Tibial nerve (tissue), 4 donors: Measurements from ENCODE around the gene CRKL. TPM values are rescaled to one million over a fixed set of nuclear protein-coding genes. Genes with fewer than 3 reads are reported as not detected.
"Not testable (repeated sequence)": the region's sequence is repeated elsewhere in the genome, so short reads cannot be mapped to it uniquely, and the experiment has no call there.

ENCODE experiments used
- DNase-seq, 2 donors: peaks; one replicate each; pipeline ENCODE4 v3.0.0-alpha.2; 2019; ENCODE audit warnings: low spot score in 2 of 2
- H3K27ac ChIP-seq, 4 donors: fragments of 200-600 bp; sonication (generic) in 3 of 4; one replicate each; pipeline ENCODE4 v1.5.1; 2017 to 2019; ENCODE audit warnings: mild to moderate bottlenecking in 1 of 4
- H3K27me3 ChIP-seq, 2 donors: fragments of 200-600 bp; sonication (generic) in 1 of 2; one replicate each; pipeline versions ENCODE4 v1.5.1 to v1.6.0; 2017 to 2019
- H3K36me3 ChIP-seq, 3 donors: fragments of 200-600 bp; sonication (generic); one replicate each; pipeline ENCODE4 v1.5.1; 2018 to 2019
- H3K4me1 ChIP-seq, 4 donors: fragments of 200-600 bp; sonication (generic) in 3 of 4; one replicate each; pipeline ENCODE4 v1.5.1; 2017 to 2019
- H3K4me3 ChIP-seq, 4 donors: fragments of 200-600 bp; sonication (generic) in 3 of 4; one replicate each; pipeline ENCODE4 v1.5.1; 2017 to 2019; ENCODE audit warnings: mild to moderate bottlenecking in 1 of 4, moderate library complexity in 1 of 4
- H3K9me3 ChIP-seq, 4 donors: fragments of 200-600 bp; sonication (generic) in 3 of 4; one replicate each; pipeline ENCODE4 v1.5.1; 2017 to 2019
- CTCF ChIP-seq, 5 experiments: fragments of 200-600 bp in 3 of 5; fragments of 450-650 bp in 2 of 5; sonication (generic) in 3 of 5; IDR thresholded peaks; one replicate each; pipeline ENCODE4 v1.5.1; 2016 to 2019; ENCODE audit warnings: antibody characterized with exemption in 5 of 5, mild to moderate bottlenecking in 3 of 5, moderate library complexity in 2 of 5
- EP300 ChIP-seq, 2 donors: sonication (generic); formaldehyde crosslinking; IDR thresholded peaks; one replicate each; pipeline ENCODE4 v1.6.1; 2017; ENCODE audit warnings: antibody characterized with exemption in 2 of 2, mild to moderate bottlenecking in 1 of 2
- POLR2A ChIP-seq, 2 donors: fragments of 450-650 bp; IDR thresholded peaks; one replicate each; pipeline ENCODE4 v1.6.1; 2017; ENCODE audit warnings: antibody characterized with exemption in 2 of 2, mild to moderate bottlenecking in 2 of 2, moderate library complexity in 2 of 2
- WGBS, 2 donors: methylation state at CpG; one replicate each; pipeline ENCODE4 v1.1.5; 2018; 5-methylcytosine and 5-hydroxymethylcytosine counted together
- total RNA-seq, 4 donors: library from RNA; depleted of rRNA; stranded (reverse); fragments of >200 nt; gene quantifications; one replicate each; pipeline ENCODE4 v1.1.0, GENCODE V29; 2016

CRKL gene
- total RNA-seq, 4 donors from 2014 or later = 44.7 to 59.0 (median 51.5) TPM

GRCh38 chr22:20928573-20928967, 11.4 kb downstream of the CRKL start:
- no peak for TF ChIP-seq POLR2A (IDR thresholded peaks at IDR 0.05)
- TF ChIP-seq CTCF (IDR thresholded peaks at IDR 0.05) = no peak
- TF ChIP-seq EP300 (IDR thresholded peaks at IDR 0.05) = no peak
- no peak overlapping the region for H3K27ac ChIP-seq
- no peaks in the 10 kb centered on the region for H3K27me3 ChIP-seq
- H3K9me3 ChIP-seq = no peaks in the 10 kb centered on the region
- H3K36me3 ChIP-seq = peaks cover 0 to 5% (median 0%) of the 10 kb centered on the region in 3 donors
- peaks cover 0 to 50% (median 5%) of the 10 kb centered on the region in 4 donors for H3K4me1 ChIP-seq
- DNase-seq = no peak
- H3K4me3 ChIP-seq = no peak overlapping the region
- 88 to 95% methylated on average over 4 of the region's 4 CpGs for WGBS, 2 donors

- DNase-seq = no peak
- WGBS, 2 donors = 88 to 96% methylated on average over 1 of the region's 1 CpG
- H3K9me3 ChIP-seq = no peaks in the 10 kb centered on the region
- H3K4me3 ChIP-seq = no peak overlapping the region
- peaks cover 0 to 52% (median 5%) of the 10 kb centered on the region in 4 donors for H3K4me1 ChIP-seq
- no peak overlapping the region for H3K27ac ChIP-seq
- H3K36me3 ChIP-seq = peaks cover 0 to 19% (median 8%) of the 10 kb centered on the region in 3 donors
- H3K27me3 ChIP-seq = no peaks in the 10 kb centered on the region
- no peak for TF ChIP-seq POLR2A (IDR thresholded peaks at IDR 0.05)
- TF ChIP-seq EP300 (IDR thresholded peaks at IDR 0.05) = no peak
- no peak for TF ChIP-seq CTCF (IDR thresholded peaks at IDR 0.05)
These were observed 12.8 kb downstream of the CRKL start for GRCh38 chr22:20930004-20930403.

- not testable (repeated sequence) for H3K27me3 ChIP-seq, H3K27ac ChIP-seq, H3K9me3 ChIP-seq, H3K4me3 ChIP-seq, DNase-seq
- Histone ChIP-seq H3K36me3 (peaks cover 0 to 24% (median 8%) of the 10 kb centered on the region in 3 donors), H3K4me1 (peaks cover 0 to 50% (median 5%) of the 10 kb centered on the region in 4 donors)
- WGBS, 2 donors = 96 to 98% methylated on average over 12 of the region's 12 CpGs
These were observed 13.2 kb downstream of the CRKL start for GRCh38 chr22:20930435-20930834.

- H3K9me3 ChIP-seq = no peaks in the 10 kb centered on the region
- peaks cover 0 to 50% (median 8%) of the 10 kb centered on the region in 4 donors for H3K4me1 ChIP-seq
- H3K36me3 ChIP-seq = peaks cover 0 to 30% (median 8%) of the 10 kb centered on the region in 3 donors
- H3K4me3 ChIP-seq = no peak overlapping the region
- H3K27me3 ChIP-seq = no peaks in the 10 kb centered on the region
- 89 to 90% methylated on average over 4 of the region's 4 CpGs for WGBS, 2 donors
- TF ChIP-seq CTCF (IDR thresholded peaks at IDR 0.05) (no peak), EP300 (IDR thresholded peaks at IDR 0.05) (no peak), POLR2A (IDR thresholded peaks at IDR 0.05) (no peak)
- DNase-seq = no peak
- no peak overlapping the region for H3K27ac ChIP-seq
These were observed 14.0 kb downstream of the CRKL start for GRCh38 chr22:20931126-20931654.

- 88 to 93% methylated on average over 7 of the region's 7 CpGs for WGBS, 2 donors
- Histone ChIP-seq H3K4me3 (no peak overlapping the region), H3K4me1 (peaks cover 0 to 62% (median 18%) of the 10 kb centered on the region in 4 donors), H3K27me3 (no peaks in the 10 kb centered on the region), H3K9me3 (no peaks in the 10 kb centered on the region), H3K36me3 (peaks cover 0 to 48% (median 8%) of the 10 kb centered on the region in 3 donors), H3K27ac (no peak overlapping the region)
- no peak for DNase-seq
- TF ChIP-seq EP300 (IDR thresholded peaks at IDR 0.05) (no peak), POLR2A (IDR thresholded peaks at IDR 0.05) (no peak), CTCF (IDR thresholded peaks at IDR 0.05) (no peak)
These were observed 16.7 kb downstream of the CRKL start for GRCh38 chr22:20933910-20934309.

- peaks cover 0 to 65% (median 19%) of the 10 kb centered on the region in 4 donors for H3K4me1 ChIP-seq
- WGBS, 2 donors = 95 to 97% methylated on average over 9 of the region's 9 CpGs
- not testable (repeated sequence) for DNase-seq, H3K27me3 ChIP-seq, H3K4me3 ChIP-seq, H3K27ac ChIP-seq, H3K9me3 ChIP-seq
- H3K36me3 ChIP-seq = peaks cover 0 to 49% (median 8%) of the 10 kb centered on the region in 3 donors
These were observed 17.8 kb downstream of the CRKL start for GRCh38 chr22:20935049-20935448.

- DNase-seq, H3K4me3 ChIP-seq, H3K27ac ChIP-seq, H3K9me3 ChIP-seq, H3K27me3 ChIP-seq: not testable (repeated sequence)
- Histone ChIP-seq H3K4me1 (peaks cover 0 to 72% (median 25%) of the 10 kb centered on the region in 4 donors), H3K36me3 (peaks cover 0 to 49% (median 8%) of the 10 kb centered on the region in 3 donors)
- 82 to 86% methylated on average over 11 of the region's 11 CpGs for WGBS, 2 donors
These were observed 18.8 kb downstream of the CRKL start for GRCh38 chr22:20935780-20936539.
